ENCODE measurements around the gene PTX3. TPM values are rescaled to one million over a fixed set of nuclear protein-coding genes. Genes with fewer than 3 reads are reported as not detected.

The PTX3 gene
- total RNA-seq, 4 donors from 2014 or later: 0.87 to 9.1 (median 2.5) TPM; not detected in 1

DNA sequence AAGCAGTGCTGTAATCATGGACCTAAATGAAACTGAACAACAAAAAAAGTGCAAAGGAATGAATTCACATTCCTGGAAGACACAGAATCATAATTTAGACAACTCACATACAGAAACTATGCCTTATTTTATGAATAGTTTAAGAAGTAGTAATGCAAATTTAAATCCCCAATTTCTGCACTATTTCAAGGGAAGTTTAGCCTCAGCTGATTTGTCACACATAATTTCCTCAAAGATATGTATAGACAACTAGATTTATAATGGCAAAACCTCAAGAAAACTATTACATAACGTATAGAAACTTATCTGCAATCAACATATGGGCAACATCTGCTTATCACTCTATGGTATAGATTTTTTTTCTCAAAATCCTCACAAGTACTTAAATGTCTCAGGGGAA lies 7.8 kb upstream of the PTX3 start:
- Histone ChIP-seq H3K27me3 (no peaks in the 10 kb centered on the region), H3K4me1 (no peaks in the 10 kb centered on the region), H3K36me3 (no peaks in the 10 kb centered on the region), H3K27ac (no peak overlapping the region), H3K4me3 (no peak overlapping the region), H3K9me3 (no peaks in the 10 kb centered on the region)
- in situ Hi-C loops (cut with MboI; ENCODE audit: low sequenced_read_pairs in 4 of 4): no loop called here
- intact Hi-C loops (cut with DNase I; ENCODE audit: low total_unique reads): no loop called here
- no peak for DNase-seq
- no peak for ATAC-seq
- no peak for TF ChIP-seq CTCF (IDR thresholded peaks at IDR 0.05 in 4 of 5, conservative IDR thresholded peaks at IDR 0.05 in 1 of 5)
- no peak for TF ChIP-seq POLR2A (IDR thresholded peaks at IDR 0.05)

DNA sequence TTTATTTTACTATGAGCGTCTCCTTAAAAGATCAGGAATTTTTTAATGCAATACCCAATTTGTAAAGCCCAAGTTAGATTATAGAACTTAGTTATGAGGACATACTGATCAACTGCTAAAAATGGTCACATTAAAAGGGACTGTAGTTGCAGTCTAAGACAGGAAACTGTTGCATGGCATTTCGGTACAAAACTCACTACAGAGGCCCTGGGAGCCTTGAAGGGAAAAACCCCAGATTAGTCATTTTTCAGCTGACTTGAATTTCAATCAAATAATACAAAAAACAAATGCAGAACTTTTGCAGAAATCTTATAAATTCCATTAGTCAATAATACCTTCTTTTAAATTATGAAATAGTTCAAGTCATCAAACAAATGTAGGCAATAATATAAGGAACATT lies 6.9 kb upstream of the PTX3 start:
- intact Hi-C loops (cut with DNase I; ENCODE audit: low total_unique reads): no loop called here
- H3K4me1 ChIP-seq: no peaks in the 10 kb centered on the region
- no peak overlapping the region for H3K27ac ChIP-seq
- no peak for TF ChIP-seq POLR2A (IDR thresholded peaks at IDR 0.05)
- no peak for TF ChIP-seq CTCF (IDR thresholded peaks at IDR 0.05 in 4 of 5, conservative IDR thresholded peaks at IDR 0.05 in 1 of 5)
- no peak overlapping the region for H3K4me3 ChIP-seq
- H3K36me3 ChIP-seq: no peaks in the 10 kb centered on the region
- in situ Hi-C loops (cut with MboI; ENCODE audit: low sequenced_read_pairs in 4 of 4): no loop called here
- no peaks in the 10 kb centered on the region for H3K9me3 ChIP-seq
- no peak for ATAC-seq
- no peak for DNase-seq
- H3K27me3 ChIP-seq: no peaks in the 10 kb centered on the region

DNA sequence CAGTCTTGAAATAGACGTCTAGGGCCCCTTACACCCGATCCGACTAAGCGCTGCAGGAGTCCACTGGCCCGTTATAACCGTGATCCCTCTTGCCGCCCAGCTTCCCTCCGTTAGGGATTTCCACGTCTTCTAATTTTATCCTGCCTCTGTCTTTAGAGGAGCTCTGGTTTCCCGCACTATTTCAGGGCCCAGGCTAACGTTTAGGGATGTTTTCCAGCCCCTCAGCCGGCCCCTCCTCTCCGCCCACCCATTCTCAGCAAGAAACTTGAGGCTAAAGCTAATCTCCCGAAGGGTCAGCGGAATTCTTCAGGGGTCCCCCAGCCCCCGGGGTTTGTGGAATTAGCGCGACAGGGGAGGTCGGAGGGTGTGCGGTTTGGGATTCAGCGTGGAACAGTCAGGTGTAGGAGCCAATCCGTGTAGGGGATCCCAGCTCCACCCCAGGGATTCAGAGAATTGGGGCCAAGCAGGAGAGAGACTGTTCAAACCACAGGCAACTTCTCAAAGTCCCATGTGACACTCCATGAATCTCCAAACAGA lies 1.6 kb downstream of the PTX3 start:
- peak overlapping the region; percentile 51 to 61 (median 52) for H3K4me3 ChIP-seq

GRCh38 chr3:157441102-157441624 lies 4.5 kb downstream of the PTX3 start:
- Histone ChIP-seq H3K9me3 (no peaks in the 10 kb centered on the region), H3K27me3 (peaks cover 0 to 3% (median 0%) of the 10 kb centered on the region in 3 donors), H3K4me3 (no peak overlapping the region), H3K4me1 (peaks cover 6 to 8% of the 10 kb centered on the region in 2 donors), H3K36me3 (no peaks in the 10 kb centered on the region), H3K27ac (no peak overlapping the region)
- in situ Hi-C loops (cut with MboI; ENCODE audit: low sequenced_read_pairs in 4 of 4): no loop called here
- ATAC-seq (no peak), DNase-seq (no peak)
- TF ChIP-seq POLR2A (IDR thresholded peaks at IDR 0.05) (no peak), CTCF (IDR thresholded peaks at IDR 0.05 in 4 of 5, conservative IDR thresholded peaks at IDR 0.05 in 1 of 5) (no peak)
- intact Hi-C loops (cut with DNase I; ENCODE audit: low total_unique reads): no loop called here

More for the DNA sequence above, 1.6 kb downstream of the PTX3 start:
- no peak for ATAC-seq
- intact Hi-C loops (cut with DNase I; ENCODE audit: low total_unique reads): no loop called here
- in situ Hi-C loops (cut with MboI; ENCODE audit: low sequenced_read_pairs in 4 of 4): no loop called here
- H3K27me3 ChIP-seq: peaks cover 0 to 3% (median 0%) of the 10 kb centered on the region in 3 donors
- no peak overlapping the region for H3K27ac ChIP-seq
- no peaks in the 10 kb centered on the region for H3K9me3 ChIP-seq
- no peak for DNase-seq
- TF ChIP-seq POLR2A (IDR thresholded peaks at IDR 0.05): no peak
- no peak for TF ChIP-seq CTCF (IDR thresholded peaks at IDR 0.05 in 4 of 5, conservative IDR thresholded peaks at IDR 0.05 in 1 of 5)
- H3K36me3 ChIP-seq: no peaks in the 10 kb centered on the region
- H3K4me1 ChIP-seq: peaks cover 6 to 8% of the 10 kb centered on the region in 2 donors

DNA sequence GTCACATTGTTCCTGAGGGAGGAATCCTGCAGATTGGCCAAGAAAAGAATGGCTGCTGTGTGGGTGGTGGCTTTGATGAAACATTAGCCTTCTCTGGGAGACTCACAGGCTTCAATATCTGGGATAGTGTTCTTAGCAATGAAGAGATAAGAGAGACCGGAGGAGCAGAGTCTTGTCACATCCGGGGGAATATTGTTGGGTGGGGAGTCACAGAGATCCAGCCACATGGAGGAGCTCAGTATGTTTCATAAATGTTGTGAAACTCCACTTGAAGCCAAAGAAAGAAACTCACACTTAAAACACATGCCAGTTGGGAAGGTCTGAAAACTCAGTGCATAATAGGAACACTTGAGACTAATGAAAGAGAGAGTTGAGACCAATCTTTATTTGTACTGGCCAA lies 6.1 kb downstream of the PTX3 start:
- H3K27me3 ChIP-seq: peaks cover 0 to 3% (median 0%) of the 10 kb centered on the region in 3 donors
- no peak overlapping the region for H3K4me3 ChIP-seq
- TF ChIP-seq POLR2A (IDR thresholded peaks at IDR 0.05) (no peak), CTCF (IDR thresholded peaks at IDR 0.05 in 4 of 5, conservative IDR thresholded peaks at IDR 0.05 in 1 of 5) (no peak)
- H3K36me3 ChIP-seq: no peaks in the 10 kb centered on the region
- no peaks in the 10 kb centered on the region for H3K9me3 ChIP-seq
- in situ Hi-C loops (cut with MboI; ENCODE audit: low sequenced_read_pairs in 4 of 4): no loop called here
- intact Hi-C loops (cut with DNase I; ENCODE audit: low total_unique reads): no loop called here
- DNase-seq: no peak
- H3K27ac ChIP-seq: no peak overlapping the region
- H3K4me1 ChIP-seq: peaks cover 6 to 8% of the 10 kb centered on the region in 2 donors
- peak in 1 of 2 donors; percentile 39 for ATAC-seq
